GM12891 (cell line): ENCODE results near the gene SENP1.

Experiments used
- PAX5 ChIP-seq: IDR thresholded peaks from 2 replicates; pipeline ENCODE4 v1.6.1; 2011; ENCODE audit warnings: low read length, moderate library complexity, mild to moderate bottlenecking; ENCODE audit not compliant: insufficient read depth, severe bottlenecking
- POLR2A ChIP-seq: IDR thresholded peaks from 2 replicates; pipeline ENCODE4 v1.6.1; 2011; ENCODE audit warnings: low read depth, low read length, control low read depth
- POLR2AphosphoS5 ChIP-seq: IDR thresholded peaks from 2 replicates; pipeline ENCODE4 v1.6.1; 2011; ENCODE audit warnings: low read depth, low read length, control low read depth
- TAF1 ChIP-seq: IDR thresholded peaks from 2 replicates; pipeline ENCODE4 v1.6.1; 2011; ENCODE audit warnings: low read depth, low read length, control low read depth

DNA sequence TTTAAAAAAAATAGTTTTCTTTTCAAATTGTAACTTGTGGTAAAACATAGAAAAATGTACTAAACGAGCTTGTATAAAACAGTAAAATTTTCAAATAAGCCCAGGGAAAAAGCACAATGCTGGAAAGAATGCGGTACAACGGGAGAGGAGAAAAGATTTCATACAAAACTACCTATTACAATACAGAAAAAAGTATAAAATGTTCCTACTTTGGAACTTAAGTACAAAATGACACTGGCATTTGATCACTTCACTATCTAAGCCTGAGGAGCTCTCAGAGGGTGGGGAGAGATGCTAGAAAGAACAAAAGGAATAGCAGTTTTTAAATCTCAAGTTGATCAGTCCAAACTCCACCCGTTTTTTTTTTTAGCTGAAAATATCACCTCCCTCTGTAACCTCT is 62.1 kb downstream of the SENP1 start:
- TF ChIP-seq POLR2AphosphoS5 (no peak), POLR2A (no peak), TAF1 (no peak), PAX5 (no peak)
